Muscle layer of colon (tissue), 2 donors: ENCODE measurements around the gene ZNF747.
"Not testable (repeated sequence)": the region's sequence is repeated elsewhere in the genome, so short reads cannot be mapped to it uniquely, and the experiment has no call there.

Source experiments
- H3K27ac ChIP-seq: one replicate; pipeline ENCODE4 v1.7.0; 2013; ENCODE audit warnings: low read depth, mild to moderate bottlenecking, low read length, moderate library complexity
- H3K27me3 ChIP-seq, 2 donors: one replicate each; pipeline ENCODE4 v1.7.0; 2013; ENCODE audit warnings: low read length in 2 of 2, mild to moderate bottlenecking in 2 of 2; ENCODE audit not compliant: insufficient read depth in 2 of 2, control insufficient read depth in 1 of 2
- H3K36me3 ChIP-seq: one replicate; pipeline ENCODE4 v1.7.0; 2013; ENCODE audit warnings: mild to moderate bottlenecking, low read length; ENCODE audit not compliant: insufficient read depth
- H3K4me1 ChIP-seq: one replicate; pipeline ENCODE4 v1.7.0; 2013; ENCODE audit warnings: mild to moderate bottlenecking, low read length; ENCODE audit not compliant: insufficient read depth
- H3K4me3 ChIP-seq, 2 donors: one replicate each; pipeline ENCODE4 v1.7.0; 2013; ENCODE audit warnings: low read length in 2 of 2, low read depth in 1 of 2, mild to moderate bottlenecking in 1 of 2, moderate library complexity in 1 of 2
- H3K9ac ChIP-seq: one replicate; pipeline ENCODE4 v1.7.0; 2013; ENCODE audit warnings: low read length
- H3K9me3 ChIP-seq: one replicate; pipeline ENCODE4 v1.7.0; 2013; ENCODE audit warnings: mild to moderate bottlenecking, low read length
- donor health status: abdominal sarcoma.
- donor health status: Adenocarcinoma of cecum.

Gene ZNF747

GRCh38 chr16:30528799-30529457, 5.7 kb downstream of the ZNF747 start:
- peaks cover 7% of the 10 kb centered on the region for H3K36me3 ChIP-seq
- H3K9ac ChIP-seq, result no peak overlapping the region
- peaks cover 19% of the 10 kb centered on the region for H3K4me1 ChIP-seq
- no peaks in the 10 kb centered on the region for H3K9me3 ChIP-seq
- no peaks in the 10 kb centered on the region for H3K27me3 ChIP-seq
- H3K4me3 ChIP-seq, result no peak overlapping the region
- no peak overlapping the region for H3K27ac ChIP-seq

GRCh38 chr16:30527635-30528178, 7.0 kb downstream of the ZNF747 start:
- Histone ChIP-seq H3K27ac (peak overlapping the region; percentile 95), H3K9me3 (no peaks in the 10 kb centered on the region), H3K4me3 (peak overlapping the region in 1 of 2 donors; percentile 74), H3K27me3 (no peaks in the 10 kb centered on the region), H3K9ac (peak overlapping the region; percentile 81), H3K4me1 (peaks cover 13% of the 10 kb centered on the region), H3K36me3 (peaks cover 7% of the 10 kb centered on the region)

- no peaks in the 10 kb centered on the region for H3K9me3 ChIP-seq
Observed at GRCh38 chr16:30526823-30527634, 7.6 kb downstream of the ZNF747 start.

GRCh38 chr16:30526137-30526822, 8.4 kb downstream of the ZNF747 start, which contains the start of gene ZNF768:
Gene ZNF768, minus strand, starts transcription at chr16:30526566. Its CDS starts 153 bp downstream, at chr16:30526413.
- peak within 1 kb of the TSS; percentile 74 to 76 for H3K4me3 ChIP-seq
- H3K27me3 ChIP-seq, result no peaks in the 10 kb centered on the region
- peaks cover 13% of the 10 kb centered on the region for H3K4me1 ChIP-seq
- peak within 1 kb of the TSS; percentile 95 for H3K27ac ChIP-seq
- peak within 1 kb of the TSS; percentile 81 for H3K9ac ChIP-seq
- peaks cover 7% of the 10 kb centered on the region for H3K36me3 ChIP-seq
- no peaks in the 10 kb centered on the region for H3K9me3 ChIP-seq

More at GRCh38 chr16:30526823-30527634, 7.6 kb downstream of the ZNF747 start:
- H3K4me1 ChIP-seq, result peaks cover 13% of the 10 kb centered on the region
- H3K4me3 ChIP-seq, result peak overlapping the region; percentile 74 to 76
- H3K9ac ChIP-seq, result peak overlapping the region; percentile 81
- H3K27me3 ChIP-seq, result no peaks in the 10 kb centered on the region
- H3K36me3 ChIP-seq, result peaks cover 7% of the 10 kb centered on the region
- peak overlapping the region; percentile 95 for H3K27ac ChIP-seq

- Histone ChIP-seq H3K36me3 (peaks cover 7% of the 10 kb centered on the region), H3K27me3 (no peaks in the 10 kb centered on the region), H3K4me3 (peak overlapping the region; percentile 54 to 63), H3K4me1 (peaks cover 13% of the 10 kb centered on the region), H3K9ac (no peak overlapping the region), H3K9me3 (no peaks in the 10 kb centered on the region), H3K27ac (peak overlapping the region; percentile 92)
Observed at GRCh38 chr16:30525844-30526136, 8.9 kb downstream of the ZNF747 start.

- H3K9me3 ChIP-seq, result no peaks in the 10 kb centered on the region
- H3K9ac ChIP-seq, result no peak overlapping the region
- H3K4me1 ChIP-seq, result peaks cover 13% of the 10 kb centered on the region
- no peak overlapping the region for H3K4me3 ChIP-seq
- peaks cover 7% of the 10 kb centered on the region for H3K36me3 ChIP-seq
- no peak overlapping the region for H3K27ac ChIP-seq
- H3K27me3 ChIP-seq, result no peaks in the 10 kb centered on the region
Observed at GRCh38 chr16:30524575-30525568, 9.8 kb downstream of the ZNF747 start.

- H3K36me3 ChIP-seq, result peaks cover 7% of the 10 kb centered on the region
- H3K4me1 ChIP-seq, result peaks cover 13% of the 10 kb centered on the region
- no peak overlapping the region for H3K9ac ChIP-seq
- no peaks in the 10 kb centered on the region for H3K9me3 ChIP-seq
- no peaks in the 10 kb centered on the region for H3K27me3 ChIP-seq
- no peak overlapping the region for H3K4me3 ChIP-seq
- no peak overlapping the region for H3K27ac ChIP-seq
Observed at GRCh38 chr16:30523768-30524574, 10.7 kb downstream of the ZNF747 start.

- not testable (repeated sequence) for H3K4me1 ChIP-seq, H3K4me3 ChIP-seq, H3K9me3 ChIP-seq, H3K27me3 ChIP-seq, H3K27ac ChIP-seq, H3K9ac ChIP-seq, H3K36me3 ChIP-seq
Observed at GRCh38 chr16:30522702-30523463, 11.8 kb downstream of the ZNF747 start.

GRCh38 chr16:30521873-30522641, 12.6 kb downstream of the ZNF747 start:
- peaks cover 7% of the 10 kb centered on the region for H3K36me3 ChIP-seq
- H3K27me3 ChIP-seq, result no peaks in the 10 kb centered on the region
- no peak overlapping the region for H3K4me3 ChIP-seq
- H3K4me1 ChIP-seq, result no peaks in the 10 kb centered on the region
- H3K27ac ChIP-seq, result no peak overlapping the region
- no peak overlapping the region for H3K9ac ChIP-seq
- H3K9me3 ChIP-seq, result no peaks in the 10 kb centered on the region
